ENCODE measurements around the gene CDH24.

CDH24 gene

GRCh38 chr14:23056956-23057756 is at the start of gene CDH24:
TSS of gene CDH24 (minus strand) at chr14:23057520. CDS start at chr14:23055733, 1,787 bp downstream.
- DNase-seq (ENCODE audit: low read depth, low spot score), result no peak
- TF ChIP-seq CTCF (IDR thresholded peaks at IDR 0.05; ENCODE audit: insufficient read depth, low read length, missing control alignments), result no peak
- POLR2A ChIA-PET, result interaction anchor here (0.8 to 1.5 kb wide), 10 partner anchors 12 to 128 kb away, joined by 3 to 9 read pairs (median 5); partner anchors contain the start of genes ACIN1, AJUBA, C14orf119 and PRMT5

GRCh38 chr14:23106747-23107045 is 49.4 kb upstream of the CDH24 start:
- ChIA-PET POLR2A (no interaction called here), CTCF (interaction anchor here (1.0 to 8.4 kb wide), 10 partner anchors 11 to 120 kb away, joined by 3 to 86 read pairs (median 7); partner anchors contain the start of genes ACIN1 and C14orf119)
- TF ChIP-seq CTCF (IDR thresholded peaks at IDR 0.05; ENCODE audit: insufficient read depth, low read length, missing control alignments), result no peak
- no peak for DNase-seq (ENCODE audit: low read depth, low spot score)
- no peak overlapping the region for H3K4me3 ChIP-seq (ENCODE audit: low read depth, low read length)

More at GRCh38 chr14:23056956-23057756, at the start of gene CDH24:
- peak within 1 kb of the TSS; percentile 60 for H3K4me3 ChIP-seq (ENCODE audit: low read depth, low read length)
- CTCF ChIA-PET, result interaction anchor here (0.6 to 31.7 kb wide), 40 partner anchors 7 to 501 kb away, joined by 3 to 1423 read pairs (median 7); partner anchors contain the start of genes ACIN1, AJUBA, C14orf119 and HAUS4

- POLR2A ChIA-PET, result no interaction called here
- no peak overlapping the region for H3K4me3 ChIP-seq (ENCODE audit: low read depth, low read length)
- no peak for TF ChIP-seq CTCF (IDR thresholded peaks at IDR 0.05; ENCODE audit: insufficient read depth, low read length, missing control alignments)
- no peak for DNase-seq (ENCODE audit: low read depth, low spot score)
- CTCF ChIA-PET, result interaction anchor here (1.4 to 8.4 kb wide), 5 partner anchors 11 to 50 kb away, joined by 4 to 86 read pairs (median 13); partner anchors contain the start of genes ACIN1 and C14orf119
Observed at GRCh38 chr14:23105348-23105824, 48.1 kb upstream of the CDH24 start.

GRCh38 chr14:23104591-23105347 is 47.4 kb upstream of the CDH24 start, which contains the start of gene CIROP:
TSS of gene CIROP (minus strand) at chr14:23104989. CDS start at chr14:23104920, 69 bp downstream.
- CTCF ChIA-PET, result interaction anchor here (1.4 to 8.4 kb wide), 6 partner anchors 7 to 118 kb away, joined by 4 to 86 read pairs (median 10); partner anchors contain the start of genes ACIN1 and C14orf119
- POLR2A ChIA-PET, result interaction anchor here (0.5 kb wide), 1 partner anchor 9 kb away, joined by 3 read pairs; no protein-coding TSS in a partner anchor
- no peak for TF ChIP-seq CTCF (IDR thresholded peaks at IDR 0.05; ENCODE audit: insufficient read depth, low read length, missing control alignments)
- H3K4me3 ChIP-seq (ENCODE audit: low read depth, low read length), result no peak within 1 kb of the TSS
- DNase-seq (ENCODE audit: low read depth, low spot score), result no peak

GRCh38 chr14:23104070-23104590 is 46.8 kb upstream of the CDH24 start:
- ChIA-PET POLR2A (interaction anchor here (0.5 kb wide), 1 partner anchor 8 kb away, joined by 3 read pairs; no protein-coding TSS in a partner anchor), CTCF (interaction anchor here (1.4 to 8.4 kb wide), 6 partner anchors 8 to 118 kb away, joined by 4 to 86 read pairs (median 18); partner anchors contain the start of genes ACIN1 and C14orf119)
- TF ChIP-seq CTCF (IDR thresholded peaks at IDR 0.05; ENCODE audit: insufficient read depth, low read length, missing control alignments), result no peak
- DNase-seq (ENCODE audit: low read depth, low spot score), result no peak
- no peak overlapping the region for H3K4me3 ChIP-seq (ENCODE audit: low read depth, low read length)
